Large intestine (tissue), 3 donors: Measurements from ENCODE around the gene NFKBIZ. TPM values are rescaled to one million over a fixed set of nuclear protein-coding genes. Genes with fewer than 3 reads are reported as not detected.
"Not testable (repeated sequence)": the region's sequence is repeated elsewhere in the genome, so short reads cannot be mapped to it uniquely, and the experiment has no call there.

Source experiments
- DNase-seq, 2 donors: peaks; one replicate each; pipeline versions ENCODE4 v3.0.0 to v3.0.0-alpha.2; 2013
- H3K27ac ChIP-seq: one replicate; pipeline ENCODE4 v1.5.1; 2013; ENCODE audit warnings: low read length
- H3K27me3 ChIP-seq: 2 replicates; pipeline ENCODE4 v1.6.1; 2013; ENCODE audit warnings: low read length; ENCODE audit not compliant: control insufficient read depth, insufficient read depth
- H3K36me3 ChIP-seq: 2 replicates; pipeline ENCODE4 v1.6.1; 2013; ENCODE audit warnings: low read length; ENCODE audit not compliant: control insufficient read depth, insufficient read depth
- H3K4me1 ChIP-seq: one replicate; pipeline ENCODE4 v1.6.1; 2013; ENCODE audit warnings: low read length; ENCODE audit not compliant: control insufficient read depth, insufficient read depth
- H3K4me3 ChIP-seq: one replicate; pipeline ENCODE4 v1.5.1; 2013; ENCODE audit warnings: low read length
- H3K9me3 ChIP-seq: one replicate; pipeline ENCODE4 v1.6.1; 2013; ENCODE audit warnings: mild to moderate bottlenecking, low read depth, low read length, moderate library complexity; ENCODE audit not compliant: control insufficient read depth
- WGBS: methylation state at CpG from one replicate; pipeline ENCODE4 v1.1.5; 2013; ENCODE audit warnings: low lambda C conversion rate; ENCODE audit not compliant: insufficient coverage; 5-methylcytosine and 5-hydroxymethylcytosine counted together
- polyA plus RNA-seq: library from polyadenylated mRNA; unstranded; fragments of 120-200 nt; gene quantifications from one replicate; pipeline ENCODE4 v1.2.1, GENCODE V29; 2013

NFKBIZ gene
- polyA plus RNA-seq, 1 donor = 299 TPM

DNA sequence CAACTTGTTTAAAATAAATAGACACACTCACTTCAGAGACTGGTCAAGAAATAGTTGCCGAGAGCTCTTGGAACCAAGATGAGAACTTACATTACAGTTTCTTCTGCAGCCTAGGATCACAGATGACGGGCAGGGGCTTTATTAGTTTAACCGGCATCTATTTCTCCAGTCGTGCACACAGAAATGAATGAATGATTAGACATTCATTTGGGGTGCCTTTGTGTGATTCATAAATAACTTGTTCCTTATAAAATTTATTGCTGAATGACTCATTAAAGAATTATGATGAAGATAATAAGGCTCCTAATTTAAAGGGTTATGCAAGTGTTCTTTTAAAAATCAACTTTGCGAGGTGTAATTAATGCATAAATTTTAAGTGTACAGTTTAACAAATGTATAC lies 20.8 kb downstream of the NFKBIZ start:
- 100% methylated on average over 1 of the region's 5 CpGs for WGBS
- Histone ChIP-seq H3K9me3 (peaks cover 4% of the 10 kb centered on the region), H3K36me3 (no peaks in the 10 kb centered on the region), H3K4me3 (no peak overlapping the region), H3K4me1 (peaks cover 22% of the 10 kb centered on the region), H3K27me3 (no peaks in the 10 kb centered on the region), H3K27ac (no peak overlapping the region)
- no peak for DNase-seq

- H3K4me1 ChIP-seq = peaks cover 7% of the 10 kb centered on the region
- H3K9me3 ChIP-seq = peaks cover 4% of the 10 kb centered on the region
- no peak overlapping the region for H3K27ac ChIP-seq
- H3K4me3 ChIP-seq = no peak overlapping the region
- H3K27me3 ChIP-seq = no peaks in the 10 kb centered on the region
- WGBS = 100% methylated on average over 1 of the region's 2 CpGs
- no peak for DNase-seq
- no peaks in the 10 kb centered on the region for H3K36me3 ChIP-seq
Observed at GRCh38 chr3:101873619-101874018, 24.3 kb downstream of the NFKBIZ start.

DNA sequence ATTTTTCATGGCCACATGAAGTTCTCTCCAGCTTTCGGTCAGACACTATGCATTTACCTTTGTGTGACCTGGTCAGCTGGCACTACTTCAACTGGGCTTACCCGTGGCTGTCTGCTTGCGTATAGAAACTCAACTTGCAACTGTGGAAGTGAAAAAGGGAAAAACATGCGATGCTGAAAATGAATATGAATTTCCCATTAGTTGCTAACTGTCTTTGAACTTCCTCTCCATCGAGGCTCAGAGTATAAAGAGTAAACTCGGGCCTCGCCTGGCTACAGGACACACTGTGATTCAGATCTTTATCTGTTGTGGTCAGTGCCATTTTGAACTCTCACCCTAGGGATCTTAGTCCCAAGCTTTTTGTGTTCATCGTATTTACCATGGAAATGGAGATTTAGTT lies 26.8 kb downstream of the NFKBIZ start:
- H3K9me3 ChIP-seq = no peaks in the 10 kb centered on the region
- no CpG with 5 or more reads among the region's 8 CpGs for WGBS
- H3K4me3 ChIP-seq = no peak overlapping the region
- no peaks in the 10 kb centered on the region for H3K36me3 ChIP-seq
- no peaks in the 10 kb centered on the region for H3K4me1 ChIP-seq
- DNase-seq = no peak
- no peaks in the 10 kb centered on the region for H3K27me3 ChIP-seq
- H3K27ac ChIP-seq = no peak overlapping the region

- H3K4me1 ChIP-seq = no peaks in the 10 kb centered on the region
- DNase-seq = no peak
- 0% methylated on average over 1 of the region's 2 CpGs for WGBS
- no peak overlapping the region for H3K27ac ChIP-seq
- no peak overlapping the region for H3K4me3 ChIP-seq
- H3K9me3 ChIP-seq = no peaks in the 10 kb centered on the region
- no peaks in the 10 kb centered on the region for H3K36me3 ChIP-seq
- H3K27me3 ChIP-seq = no peaks in the 10 kb centered on the region
Observed at GRCh38 chr3:101878589-101878988, 29.3 kb downstream of the NFKBIZ start.

DNA sequence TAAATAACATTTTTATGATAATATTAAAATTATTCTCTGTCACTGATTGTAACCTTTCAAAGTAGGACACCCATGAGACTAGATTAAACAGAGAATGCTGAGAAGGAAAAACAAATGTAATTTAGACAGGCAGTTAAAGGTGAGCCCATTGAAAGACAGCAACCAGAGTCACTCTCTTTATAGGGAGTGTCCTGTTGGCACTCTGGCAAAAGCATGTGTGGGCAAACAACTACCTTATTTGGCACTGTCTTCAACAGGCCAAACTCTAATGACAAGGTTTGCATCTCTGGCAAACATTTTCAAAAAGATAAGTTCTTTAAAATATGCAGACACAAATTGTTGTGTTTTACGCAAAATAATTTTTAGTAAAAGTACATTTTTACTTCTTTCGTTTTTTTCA lies 29.8 kb downstream of the NFKBIZ start:
- no peak for DNase-seq
- Histone ChIP-seq H3K27me3 (no peaks in the 10 kb centered on the region), H3K4me1 (no peaks in the 10 kb centered on the region), H3K9me3 (no peaks in the 10 kb centered on the region), H3K4me3 (no peak overlapping the region), H3K36me3 (no peaks in the 10 kb centered on the region), H3K27ac (no peak overlapping the region)
- 93% methylated on average over 2 of the region's 2 CpGs for WGBS

GRCh38 chr3:101879623-101880284 lies 30.4 kb downstream of the NFKBIZ start:
- Histone ChIP-seq H3K36me3 (no peaks in the 10 kb centered on the region), H3K9me3 (no peaks in the 10 kb centered on the region), H3K27ac (no peak overlapping the region), H3K4me1 (no peaks in the 10 kb centered on the region), H3K4me3 (no peak overlapping the region), H3K27me3 (no peaks in the 10 kb centered on the region)
- DNase-seq = no peak
- WGBS = 71% methylated on average over 3 of the region's 5 CpGs

DNA sequence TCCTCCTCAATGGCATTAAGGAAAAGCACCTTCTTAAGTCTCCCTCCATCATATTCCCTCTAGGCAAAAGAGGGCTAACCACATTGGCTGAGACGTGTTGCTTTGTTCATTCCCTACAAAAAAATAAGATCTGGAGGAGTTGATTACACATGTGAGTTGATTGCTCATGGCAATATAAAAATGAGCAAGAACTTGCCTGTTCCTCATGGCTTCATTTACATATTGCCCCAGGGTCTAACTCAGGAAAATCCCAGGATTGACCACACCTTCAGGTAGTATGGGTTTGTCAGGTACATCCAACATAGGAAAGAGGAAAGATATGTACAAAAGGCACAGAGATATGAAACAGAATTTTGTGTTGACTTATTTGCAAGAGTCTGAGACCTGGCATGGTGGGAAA lies 35.5 kb downstream of the NFKBIZ start:
- no peak for DNase-seq
- Histone ChIP-seq H3K4me1 (no peaks in the 10 kb centered on the region), H3K27ac (no peak overlapping the region), H3K36me3 (no peaks in the 10 kb centered on the region), H3K27me3 (no peaks in the 10 kb centered on the region), H3K4me3 (no peak overlapping the region), H3K9me3 (no peaks in the 10 kb centered on the region)
- WGBS = no CpG with 5 or more reads among the region's 1 CpG

DNA sequence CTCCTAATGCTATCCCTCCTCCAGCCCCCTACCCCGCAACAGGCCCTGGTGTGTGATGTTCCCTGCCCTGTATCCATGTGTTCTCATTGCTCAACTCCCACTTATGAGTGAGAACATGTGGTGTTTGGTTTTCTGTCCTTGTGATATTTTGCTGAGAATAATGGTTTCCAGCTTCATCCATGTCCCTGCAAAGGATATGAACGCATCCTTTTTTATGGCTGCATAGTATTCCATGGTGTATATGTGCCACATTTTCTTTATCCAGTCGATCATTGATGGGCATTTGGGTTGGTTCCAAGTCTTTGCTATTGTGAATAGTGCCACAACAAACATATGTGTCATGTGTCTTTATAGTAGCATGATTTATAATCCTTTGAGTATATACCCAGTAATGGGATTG lies 36.3 kb downstream of the NFKBIZ start:
- not testable (repeated sequence) for H3K36me3 ChIP-seq, H3K9me3 ChIP-seq, H3K4me3 ChIP-seq, H3K4me1 ChIP-seq, H3K27me3 ChIP-seq, H3K27ac ChIP-seq, DNase-seq
- WGBS = no CpG with 5 or more reads among the region's 3 CpGs

GRCh38 chr3:101886626-101887025 lies 37.3 kb downstream of the NFKBIZ start:
- Histone ChIP-seq H3K4me1 (no peaks in the 10 kb centered on the region), H3K27me3 (no peaks in the 10 kb centered on the region), H3K36me3 (no peaks in the 10 kb centered on the region), H3K27ac (no peak overlapping the region), H3K4me3 (no peak overlapping the region), H3K9me3 (no peaks in the 10 kb centered on the region)
- WGBS = no CpG with 5 or more reads among the region's 3 CpGs
- DNase-seq = no peak

DNA sequence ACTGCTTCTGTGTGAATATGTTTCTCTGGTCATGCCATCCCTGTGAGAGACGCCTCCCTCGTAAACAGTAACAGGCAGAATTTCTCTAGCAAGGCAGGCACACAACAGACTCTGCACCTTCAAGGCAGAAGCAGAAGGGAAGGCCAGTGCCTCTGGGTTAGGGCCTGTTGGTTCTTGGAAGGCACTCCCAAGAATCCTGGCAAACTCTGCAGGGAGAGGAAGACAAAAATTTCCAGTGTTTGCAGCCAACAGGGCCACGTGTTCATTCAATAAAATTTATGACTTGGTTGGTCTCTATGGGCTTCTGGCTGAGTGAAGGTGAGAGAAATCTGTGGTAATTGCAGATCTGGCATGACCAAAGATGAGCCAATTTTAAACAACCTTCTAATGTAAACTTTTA lies 39.3 kb downstream of the NFKBIZ start:
- no peak for DNase-seq
- no peaks in the 10 kb centered on the region for H3K4me1 ChIP-seq
- no peaks in the 10 kb centered on the region for H3K36me3 ChIP-seq
- no CpG with 5 or more reads among the region's 3 CpGs for WGBS
- H3K9me3 ChIP-seq = no peaks in the 10 kb centered on the region
- H3K27ac ChIP-seq = no peak overlapping the region
- no peak overlapping the region for H3K4me3 ChIP-seq
- H3K27me3 ChIP-seq = no peaks in the 10 kb centered on the region

DNA sequence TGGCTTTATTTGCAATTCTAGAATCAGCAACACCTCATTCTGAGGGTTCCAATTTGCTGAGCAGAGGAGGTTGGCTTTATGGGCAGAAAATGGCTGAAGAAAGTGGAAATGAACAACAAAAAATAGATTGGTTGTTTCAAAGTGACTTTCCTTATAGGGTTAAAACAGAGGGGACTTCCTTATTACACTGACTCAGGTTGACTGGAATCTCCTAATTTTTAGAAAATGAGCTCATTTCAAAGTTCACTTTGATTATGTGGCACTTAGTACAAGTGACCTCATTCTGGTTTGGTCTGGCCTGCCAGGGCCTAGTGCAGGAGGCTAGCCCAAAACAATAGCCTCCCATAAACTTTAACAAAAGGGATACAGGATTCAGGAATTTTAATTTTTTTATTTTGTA lies 41.4 kb downstream of the NFKBIZ start:
- no peak overlapping the region for H3K4me3 ChIP-seq
- H3K27ac ChIP-seq = no peak overlapping the region
- DNase-seq = no peak
- H3K36me3 ChIP-seq = no peaks in the 10 kb centered on the region
- H3K4me1 ChIP-seq = no peaks in the 10 kb centered on the region
- no peaks in the 10 kb centered on the region for H3K9me3 ChIP-seq
- H3K27me3 ChIP-seq = no peaks in the 10 kb centered on the region
